Neuronal stem cell (in vitro differentiated cells): ENCODE measurements around the gene PPM1M.
"Not testable (repeated sequence)": the region's sequence is repeated elsewhere in the genome, so short reads cannot be mapped to it uniquely, and the experiment has no call there.

Experiments
- DNase-seq: peaks from one replicate; pipeline ENCODE4 v3.0.0-alpha.2; 2013; ENCODE audit warnings: low spot score
- H2AFZ ChIP-seq: one replicate; pipeline ENCODE4 v1.6.1; 2013; ENCODE audit warnings: mild to moderate bottlenecking, low read length, inconsistent platforms
- H2AK5ac ChIP-seq: 2 replicates; pipeline ENCODE4 v1.6.1; 2013; ENCODE audit warnings: low read depth, mild to moderate bottlenecking, inconsistent platforms, low read length, moderate library complexity, mixed read lengths
- H2BK120ac ChIP-seq: 2 replicates; pipeline ENCODE4 v1.6.1; 2013; ENCODE audit warnings: low read depth, mild to moderate bottlenecking, inconsistent platforms, low read length, moderate library complexity, mixed read lengths
- H2BK12ac ChIP-seq: one replicate; pipeline ENCODE4 v1.6.1; 2013; ENCODE audit warnings: low read length, inconsistent platforms
- H2BK15ac ChIP-seq: 2 replicates; pipeline ENCODE4 v1.6.1; 2013; ENCODE audit warnings: mild to moderate bottlenecking, low read length, inconsistent platforms, mixed read lengths
- H2BK5ac ChIP-seq: one replicate; pipeline ENCODE4 v1.6.1; 2013; ENCODE audit warnings: inconsistent platforms, mild to moderate bottlenecking, low read length, moderate library complexity
- H3K14ac ChIP-seq: one replicate; pipeline ENCODE4 v1.6.1; 2013; ENCODE audit warnings: low read length, inconsistent platforms
- H3K18ac ChIP-seq: 2 replicates; pipeline ENCODE4 v1.6.1; 2013; ENCODE audit warnings: low read length, inconsistent platforms
- H3K23ac ChIP-seq: 2 replicates; pipeline ENCODE4 v1.6.1; 2013; ENCODE audit warnings: low read depth, mild to moderate bottlenecking, mixed read lengths, low read length, inconsistent platforms; ENCODE audit not compliant: poor library complexity
- H3K27ac ChIP-seq: replicated peaks from 3 replicates; pipeline ENCODE4 v1.5.1; 2013; ENCODE audit warnings: low read length, inconsistent platforms
- H3K27me3 ChIP-seq, 3 experiments: 2 replicates each; pipeline ENCODE4 v1.6.1; 2013; ENCODE audit warnings: low read length in 3 of 3, mild to moderate bottlenecking in 2 of 3, inconsistent platforms in 1 of 3, low read depth in 1 of 3, mixed read lengths in 1 of 3, moderate library complexity in 1 of 3; ENCODE audit not compliant: control insufficient read depth in 3 of 3, insufficient read depth in 3 of 3
- H3K36me3 ChIP-seq, 2 donors: replicated peaks in 1 of 2; 2 replicates each; pipeline ENCODE4 v1.6.1; 2013; ENCODE audit warnings: low read length in 2 of 2; ENCODE audit not compliant: control insufficient read depth in 2 of 2, insufficient read depth in 2 of 2
- H3K4ac ChIP-seq: 2 replicates; pipeline ENCODE4 v1.6.1; 2013; ENCODE audit warnings: inconsistent platforms, mild to moderate bottlenecking, low read length, moderate library complexity
- H3K4me1 ChIP-seq, 2 donors: 1 replicate in 1 of 2; 2 replicates in 1 of 2; pipeline ENCODE4 v1.6.1; 2013; ENCODE audit warnings: low read length in 2 of 2, low read depth in 1 of 2; ENCODE audit not compliant: control insufficient read depth in 2 of 2, insufficient read depth in 1 of 2
- H3K4me2 ChIP-seq: one replicate; pipeline ENCODE4 v1.6.1; 2013; ENCODE audit warnings: mild to moderate bottlenecking, low read length, inconsistent platforms; ENCODE audit not compliant: insufficient read depth, poor library complexity, severe bottlenecking
- H3K4me3 ChIP-seq, 2 donors: 2 replicates each; pipeline ENCODE4 v1.5.1; 2013; ENCODE audit warnings: low read length in 2 of 2, mild to moderate bottlenecking in 2 of 2, inconsistent platforms in 1 of 2, moderate library complexity in 1 of 2
- H3K79me1 ChIP-seq: one replicate; pipeline ENCODE4 v1.6.1; 2013; ENCODE audit warnings: low read depth, mild to moderate bottlenecking, inconsistent platforms, low read length, moderate library complexity
- H3K9ac ChIP-seq: one replicate; pipeline ENCODE4 v1.6.1; 2013; ENCODE audit warnings: mild to moderate bottlenecking, low read depth, low read length, inconsistent platforms; ENCODE audit not compliant: poor library complexity
- H3K9me3 ChIP-seq, 2 donors: replicated peaks in 1 of 2; 2 replicates each; pipeline versions ENCODE3 to v1.6.1; 2013; ENCODE audit warnings: low read length in 2 of 2, mild to moderate bottlenecking in 2 of 2, inconsistent platforms in 1 of 2, low read depth in 1 of 2, mixed read lengths in 1 of 2, moderate library complexity in 1 of 2; ENCODE audit not compliant: control insufficient read depth in 2 of 2, insufficient read depth in 1 of 2
- H4K8ac ChIP-seq: one replicate; pipeline ENCODE4 v1.6.1; 2013; ENCODE audit warnings: low read depth, mild to moderate bottlenecking, inconsistent platforms, low read length, moderate library complexity
- H4K91ac ChIP-seq: one replicate; pipeline ENCODE4 v1.6.1; 2013; ENCODE audit warnings: low read length, low read depth, mild to moderate bottlenecking, inconsistent platforms; ENCODE audit not compliant: poor library complexity
- WGBS, 2 donors: extraction: QIAGEN DNeasy Blood & Tissue Kit; methylation state at CpG; one replicate each; pipeline ENCODE4 v1.1.7; 2013; ENCODE audit warnings: missing lambda C conversion rate in 2 of 2, mixed read lengths in 1 of 2; ENCODE audit not compliant: insufficient read length in 2 of 2, insufficient replicate concordance in 1 of 2; ENCODE audit errors: extremely low coverage in 2 of 2; 5-methylcytosine and 5-hydroxymethylcytosine counted together

PPM1M gene

DNA sequence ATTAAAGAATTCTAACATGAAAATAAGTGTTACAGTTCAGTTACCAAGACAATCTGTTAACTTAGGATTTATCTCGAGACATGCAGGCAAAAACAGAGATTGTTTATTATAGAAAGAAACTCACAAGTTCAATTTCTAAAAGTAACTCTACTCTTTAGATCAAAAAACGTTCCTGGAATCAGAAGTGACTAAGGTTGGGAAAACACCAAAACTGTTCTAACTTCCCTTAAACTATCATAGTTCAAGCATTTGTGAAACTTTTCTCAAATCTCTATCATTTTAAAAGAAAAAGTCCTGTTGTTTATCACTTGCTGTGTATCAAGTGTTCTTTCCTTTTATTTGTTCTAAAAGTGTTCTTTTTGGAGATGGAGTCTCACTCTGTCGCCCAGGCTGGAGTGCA, 24.2 kb downstream of the PPM1M start:
- DNase-seq = no peak
- Histone ChIP-seq H3K4ac (no peak overlapping the region), H4K8ac (no peak overlapping the region), H3K79me1 (peaks cover 9% of the 10 kb centered on the region), H3K14ac (no peak overlapping the region), H2AFZ (no peak overlapping the region), H3K18ac (no peak overlapping the region), H2BK15ac (no peak overlapping the region), H3K23ac (no peak overlapping the region), H3K27ac (no peak overlapping the region), H3K9me3 (no peaks in the 10 kb centered on the region), H4K91ac (no peak overlapping the region), H3K27me3 (no peaks in the 10 kb centered on the region), H3K4me3 (no peak overlapping the region), H3K9ac (no peak overlapping the region), H2AK5ac (no peak overlapping the region), H3K36me3 (peaks cover 26 to 99% of the 10 kb centered on the region in 2 donors), H3K4me1 (no peaks in the 10 kb centered on the region), H2BK12ac (no peak overlapping the region), H3K4me2 (no peak overlapping the region), H2BK120ac (no peak overlapping the region), H2BK5ac (no peak overlapping the region)
- WGBS, 2 donors = no CpG with 5 or more reads among the region's 3 CpGs

DNA sequence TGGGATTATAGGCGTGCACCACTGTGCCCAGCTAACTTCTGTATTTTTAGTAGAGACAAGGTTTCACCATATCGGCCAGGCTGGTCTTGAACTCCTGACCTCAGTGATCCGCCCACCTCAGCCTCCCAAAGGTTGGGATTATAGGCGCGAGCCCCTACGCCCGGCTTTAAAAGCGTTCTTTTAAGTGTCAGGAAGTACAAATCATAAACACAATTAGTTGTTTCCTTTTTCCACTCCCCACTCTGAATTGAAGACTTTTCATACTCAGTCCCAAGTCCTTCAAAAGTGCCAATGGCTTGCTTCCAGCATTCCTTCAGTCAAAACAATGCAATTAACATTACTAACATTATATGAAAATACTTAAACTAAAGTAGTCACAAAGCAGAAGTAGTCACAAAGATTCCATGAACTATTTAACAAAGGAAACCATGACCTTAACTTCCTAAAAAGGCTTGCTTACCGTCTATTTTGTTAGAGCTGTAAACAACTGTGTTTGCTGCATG, 24.7 kb downstream of the PPM1M start:
- no CpG with 5 or more reads among the region's 9 CpGs for WGBS, 2 donors
- Histone ChIP-seq H2AFZ (no peak overlapping the region), H3K23ac (no peak overlapping the region), H2BK5ac (no peak overlapping the region), H2BK12ac (no peak overlapping the region), H3K4me3 (no peak overlapping the region), H3K18ac (no peak overlapping the region), H2AK5ac (no peak overlapping the region), H3K4me1 (no peaks in the 10 kb centered on the region), H2BK15ac (no peak overlapping the region), H2BK120ac (no peak overlapping the region), H3K79me1 (peaks cover 9% of the 10 kb centered on the region), H3K9me3 (no peaks in the 10 kb centered on the region), H3K27me3 (no peaks in the 10 kb centered on the region), H4K8ac (no peak overlapping the region), H3K4ac (no peak overlapping the region), H3K9ac (no peak overlapping the region), H4K91ac (no peak overlapping the region), H3K27ac (no peak overlapping the region), H3K36me3 (peaks cover 26 to 100% of the 10 kb centered on the region in 2 donors), H3K4me2 (no peak overlapping the region), H3K14ac (no peak overlapping the region)
- DNase-seq = no peak

DNA sequence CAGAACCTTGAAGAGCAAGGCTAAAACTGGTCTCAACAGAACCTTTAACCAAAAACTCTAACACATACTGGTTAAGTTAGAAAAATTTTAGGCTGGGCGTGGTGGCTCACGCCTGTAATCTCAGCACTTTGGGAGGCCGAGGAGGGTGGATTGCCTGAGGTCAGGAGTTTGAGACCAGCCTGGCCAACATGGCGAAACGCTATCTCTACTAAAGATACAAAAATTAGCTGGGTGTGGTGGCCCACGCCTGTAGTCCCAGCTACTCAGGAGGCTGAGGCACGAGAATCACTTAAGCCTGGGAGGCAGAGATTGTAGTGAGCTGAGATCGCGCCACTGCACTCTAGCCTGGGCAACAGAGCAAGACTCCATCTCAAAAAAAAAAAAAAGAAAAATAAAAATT, 26.6 kb downstream of the PPM1M start:
- H3K27me3 ChIP-seq, H3K4ac ChIP-seq, H3K27ac ChIP-seq, H3K79me1 ChIP-seq, H4K91ac ChIP-seq, H3K9me3 ChIP-seq, H4K8ac ChIP-seq, DNase-seq, H3K18ac ChIP-seq, H2AFZ ChIP-seq, H3K4me3 ChIP-seq, H2BK120ac ChIP-seq, H3K14ac ChIP-seq, H2BK15ac ChIP-seq, H2BK5ac ChIP-seq, H3K23ac ChIP-seq, H2AK5ac ChIP-seq, H3K4me2 ChIP-seq, H2BK12ac ChIP-seq, H3K9ac ChIP-seq: not testable (repeated sequence)
- H3K36me3 ChIP-seq = peaks cover 21 to 98% of the 10 kb centered on the region in 2 donors
- H3K4me1 ChIP-seq = peaks cover 6 to 11% of the 10 kb centered on the region in 2 donors
- WGBS, 2 donors = no CpG with 5 or more reads among the region's 9 CpGs

DNA sequence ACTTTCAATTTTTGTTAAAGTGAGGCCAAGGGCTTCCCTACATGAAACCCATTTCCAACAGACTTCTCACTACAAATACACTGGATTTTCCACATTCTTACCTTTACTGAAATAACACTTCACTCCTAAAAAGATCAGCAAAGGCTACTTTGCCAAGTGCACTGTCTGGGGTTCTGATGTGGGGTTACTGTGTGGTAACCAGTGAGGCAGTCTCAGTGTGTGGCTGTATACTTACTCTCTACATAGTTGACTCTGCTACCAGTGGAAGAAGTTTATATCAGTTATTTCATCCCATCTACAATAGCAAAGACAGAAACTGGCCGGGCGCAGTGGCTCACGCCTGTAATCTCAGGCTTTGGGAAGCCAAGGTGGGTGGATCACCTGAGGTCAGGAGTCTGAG, 27.3 kb downstream of the PPM1M start:
- no peaks in the 10 kb centered on the region for H3K27me3 ChIP-seq
- no peaks in the 10 kb centered on the region for H3K9me3 ChIP-seq
- no peak overlapping the region for H2BK120ac ChIP-seq
- H3K36me3 ChIP-seq = peaks cover 19 to 94% of the 10 kb centered on the region in 2 donors
- H2BK12ac ChIP-seq = no peak overlapping the region
- no peak overlapping the region for H3K14ac ChIP-seq
- no peak overlapping the region for H3K4me3 ChIP-seq
- H3K4ac ChIP-seq = no peak overlapping the region
- no peak for DNase-seq
- H3K18ac ChIP-seq = no peak overlapping the region
- H2BK15ac ChIP-seq = no peak overlapping the region
- H3K79me1 ChIP-seq = peaks cover 11% of the 10 kb centered on the region
- no peak overlapping the region for H4K8ac ChIP-seq
- no peak overlapping the region for H2AK5ac ChIP-seq
- H3K9ac ChIP-seq = no peak overlapping the region
- H4K91ac ChIP-seq = no peak overlapping the region
- WGBS, 2 donors = no CpG with 5 or more reads among the region's 3 CpGs
- no peak overlapping the region for H3K27ac ChIP-seq
- peaks cover 8 to 12% of the 10 kb centered on the region in 2 donors for H3K4me1 ChIP-seq
- H2AFZ ChIP-seq = no peak overlapping the region
- no peak overlapping the region for H3K23ac ChIP-seq
- no peak overlapping the region for H2BK5ac ChIP-seq
- no peak overlapping the region for H3K4me2 ChIP-seq
